A549 (cell line): ENCODE results near the gene SLC6A20. TPM values are rescaled to one million over a fixed set of nuclear protein-coding genes. Genes with fewer than 3 reads are reported as not detected.

Source experiments
- ATAC-seq, 2 experiments: fragments of 200-7000 bp in 1 of 2; fragments of >200 bp in 1 of 2; cut with Nextera tagmentation in 1 of 2; cut with Tn5 transposase in 1 of 2; 3 replicates each; pipeline versions ENCODE4 v1.8.0 to v1.9.1; 2018 to 2020; ENCODE audit warnings: mild to moderate bottlenecking in 1 of 2, moderate library complexity in 1 of 2
- CTCF ChIA-PET: fragments of 300-600 bp; sonication (Branson Sonifier 250); formaldehyde crosslinking; extraction: SDS; loops from one replicate; lab custom pipeline; 2021; ENCODE audit warnings: antibody characterized with exemption, inconsistent platforms; lab: Yijun Ruan, JAX
- POLR2A ChIA-PET: fragments of 350-600 bp; formaldehyde crosslinking; extraction: SDS; loops from one replicate; lab custom pipeline; 2021; ENCODE audit warnings: antibody characterized with exemption, inconsistent platforms; lab: Yijun Ruan, JAX
- DNase-seq, 2 experiments: peaks; one replicate each; pipeline versions ENCODE4 v3.0.0 to v3.0.0-alpha.2; 2011 to 2016; ENCODE audit warnings: low read depth in 1 of 2, low spot score in 1 of 2
- FAIRE-seq: peaks from 2 replicates; lab custom pipeline; 2011; peaks lifted over from hg19 to GRCh38; lab: Jason Lieb, UNC
- H3K27ac ChIP-seq, 2 experiments: fragments of >200 bp; sonication (Bioruptor Twin); formaldehyde crosslinking; 3 replicates each; pipeline ENCODE4 v1.5.1; 2016 to 2017
- H3K4me1 ChIP-seq: fragments of >200 bp; sonication (Bioruptor Twin); formaldehyde crosslinking; 3 replicates; pipeline ENCODE4 v1.6.1; 2016
- H3K4me2 ChIP-seq: fragments of >200 bp; sonication (Bioruptor Twin); formaldehyde crosslinking; 3 replicates; pipeline ENCODE4 v1.6.1; 2016
- H3K4me3 ChIP-seq: fragments of >200 bp; sonication (Bioruptor Twin); formaldehyde crosslinking; 3 replicates; pipeline ENCODE4 v1.5.1; 2016
- H3K9me3 ChIP-seq: fragments of >200 bp; sonication (Bioruptor Twin); formaldehyde crosslinking; 3 replicates; pipeline ENCODE4 v1.6.1; 2016
- ATOH8 ChIP-seq: fragments of 250-450 bp; sonication (Bioruptor Pico); IDR thresholded peaks from 2 replicates; pipeline ENCODE4 v1.5.0; 2020; ENCODE audit warnings: low read depth, mild to moderate bottlenecking, moderate library complexity
- CBX2 ChIP-seq: fragments of 200-600 bp; sonication (generic); IDR thresholded peaks from 2 replicates; pipeline ENCODE4 v1.6.1; 2016; ENCODE audit warnings: low read depth, mild to moderate bottlenecking, borderline replicate concordance
- CHD2 ChIP-seq: fragments of 150-350 bp; IDR thresholded peaks from 2 replicates; pipeline ENCODE4 v1.6.1; 2014; ENCODE audit warnings: low read length; ENCODE audit not compliant: partially characterized antibody
- CTCF ChIP-seq: fragments of >200 bp; sonication (Bioruptor Twin); formaldehyde crosslinking; IDR thresholded peaks from 3 replicates; pipeline ENCODE4 v1.5.1; 2016
- EHMT2 ChIP-seq: fragments of 200-600 bp; sonication (generic); IDR thresholded peaks from 2 replicates; pipeline ENCODE4 v1.6.1; 2016; ENCODE audit warnings: antibody characterized with exemption, low read depth, mild to moderate bottlenecking, moderate library complexity
- ESRRA ChIP-seq: fragments of 150-350 bp; IDR thresholded peaks from 2 replicates; pipeline ENCODE4 v1.6.1; 2014; ENCODE audit warnings: mild to moderate bottlenecking, low read length, borderline replicate concordance
- FOSL2 ChIP-seq, 2 experiments: fragments of 450-650 bp in 1 of 2; fragments of >200 bp in 1 of 2; sonication (Bioruptor Twin) in 1 of 2; formaldehyde crosslinking; IDR thresholded peaks; 2 replicates each; pipeline versions ENCODE4 v1.5.0 to v1.6.1; 2016 to 2020; ENCODE audit warnings: mild to moderate bottlenecking in 1 of 2, moderate library complexity in 1 of 2
- GATA3 ChIP-seq: IDR thresholded peaks from 2 replicates; pipeline ENCODE4 v1.6.1; 2012; ENCODE audit warnings: borderline replicate concordance
- HDAC2 ChIP-seq: fragments of 200-600 bp; sonication (generic); IDR thresholded peaks from 2 replicates; pipeline ENCODE4 v1.6.1; 2016
- MAFK ChIP-seq: fragments of 450-650 bp; IDR thresholded peaks from 2 replicates; pipeline ENCODE4 v1.6.1; 2014; ENCODE audit not compliant: partially characterized antibody
- MAX ChIP-seq: IDR thresholded peaks from 2 replicates; pipeline ENCODE4 v1.6.1; 2012
- MYC ChIP-seq: IDR thresholded peaks from 2 replicates; pipeline ENCODE4 v1.6.1; 2012; ENCODE audit warnings: mild to moderate bottlenecking, inconsistent platforms, low read length, improper control_type of control experiment, borderline replicate concordance
- RAD21 ChIP-seq, 2 experiments: fragments of >200 bp in 1 of 2; sonication (Bioruptor Twin) in 1 of 2; formaldehyde crosslinking in 1 of 2; IDR thresholded peaks in 1 of 2; conservative IDR thresholded peaks in 1 of 2; 2 replicates in 1 of 2; 3 replicates in 1 of 2; pipeline ENCODE4 v1.6.1; 2012 to 2018; ENCODE audit warnings: inconsistent platforms in 1 of 2
- RARB ChIP-seq: fragments of 250-450 bp; sonication (Bioruptor Pico); IDR thresholded peaks from 2 replicates; pipeline ENCODE4 v1.8.0; 2021; ENCODE audit warnings: mild to moderate bottlenecking, moderate library complexity
- RFX5 ChIP-seq: fragments of 450-650 bp; IDR thresholded peaks from 2 replicates; pipeline ENCODE4 v1.7.1; 2014; ENCODE audit warnings: antibody characterized with exemption, mild to moderate bottlenecking, moderate library complexity
- SMC3 ChIP-seq: fragments of >200 bp; sonication (Bioruptor Twin); formaldehyde crosslinking; IDR thresholded peaks from 3 replicates; pipeline ENCODE4 v1.6.1; 2018; ENCODE audit warnings: inconsistent platforms
- TFCP2L1 ChIP-seq: fragments of 250-450 bp; sonication (Bioruptor Pico); IDR thresholded peaks from 2 replicates; pipeline ENCODE4 v1.5.0; 2021; ENCODE audit warnings: mild to moderate bottlenecking
- ZNF302 ChIP-seq: fragments of 250-450 bp; sonication (Bioruptor Pico); IDR thresholded peaks from 2 replicates; pipeline ENCODE4 v1.9.0; 2021; ENCODE audit warnings: inconsistent platforms, mild to moderate bottlenecking, moderate library complexity
- ZSCAN20 ChIP-seq: fragments of 250-450 bp; sonication (Bioruptor Pico); IDR thresholded peaks from 2 replicates; pipeline ENCODE4 v1.8.0; 2022; ENCODE audit warnings: mild to moderate bottlenecking, moderate library complexity
- WGBS: methylation state at CpG from one replicate; pipeline ENCODE4 v1.1.6; 2017; ENCODE audit errors: missing lambda C conversion rate; 5-methylcytosine and 5-hydroxymethylcytosine counted together
- polyA plus RNA-seq, 4 experiments: library from polyadenylated mRNA; depleted of rRNA in 3 of 4; stranded (reverse); fragments of >200 nt; fragmentation: RNase III in 1 of 4; extraction: RNeasy Plus Mini Kit Qiagen cat#74134 plus additional on column Dnase treatment in 1 of 4; gene quantifications; 2 replicates in 3 of 4; 3 replicates in 1 of 4; pipeline ENCODE4 v1.2.3, GENCODE V29; 2011 to 2017

Gene SLC6A20
- polyA plus RNA-seq, 2 of the 4 experiments (the other 2 are of a cell fraction): not detected

DNA sequence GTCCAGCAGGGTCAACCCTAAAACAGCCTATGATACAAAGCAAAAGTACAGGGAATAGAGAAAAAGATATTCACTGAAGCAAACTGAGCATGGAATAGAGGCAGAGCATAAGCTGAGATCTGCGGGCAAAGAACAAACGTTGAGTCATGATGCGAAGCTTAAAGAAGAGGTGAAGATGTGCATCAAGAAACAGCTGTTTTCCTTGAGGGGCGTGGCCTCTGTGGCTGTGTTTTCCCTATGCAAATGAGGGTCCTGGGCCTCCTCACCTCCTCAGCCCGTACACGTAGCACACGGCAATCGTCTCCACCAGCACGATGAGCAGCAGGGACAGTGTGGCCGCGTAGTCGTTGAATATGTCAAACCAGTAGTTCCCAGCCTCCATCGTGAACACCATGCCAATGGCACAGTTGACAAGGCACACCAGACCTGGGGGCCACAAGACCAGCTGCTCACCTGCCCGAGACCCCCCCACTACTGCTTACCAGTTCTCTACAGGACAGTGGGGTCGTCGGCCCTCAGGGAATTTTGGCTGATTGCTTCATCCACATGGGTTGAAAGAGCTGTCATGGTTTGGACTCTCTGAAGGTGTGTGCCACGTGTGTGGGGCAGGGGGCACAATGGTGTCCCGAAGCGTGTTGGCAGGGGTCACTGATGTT is 33.6 kb downstream of the SLC6A20 start (continued):
- TF ChIP-seq ATOH8 (CRISPR knock-in tag) (no peak), EHMT2 (no peak), MYC (no peak), ZSCAN20 (CRISPR knock-in tag) (no peak)

- 77% methylated on average over 10 of the region's 10 CpGs for WGBS
- ATAC-seq: no peak
- no peak for DNase-seq
- Histone ChIP-seq H3K27ac (no peak overlapping the region), H3K4me3 (no peak overlapping the region), H3K4me2 (no peak overlapping the region), H3K9me3 (peaks cover 3% of the 10 kb centered on the region; the same call in 1 of the 3 replicates), H3K4me1 (no peaks in the 10 kb centered on the region)
- CTCF ChIA-PET: interaction anchor here (1.0 to 5.8 kb wide), 18 partner anchors 11 to 317 kb away, joined by 3 to 50 read pairs (median 4); partner anchors contain the start of gene CXCR6
- POLR2A ChIA-PET: no interaction called here
- FAIRE-seq: no peak
- TF ChIP-seq CHD2: no peak
- TF ChIP-seq RARB (CRISPR knock-in tag): no peak
- no peak for TF ChIP-seq HDAC2
- no peak for TF ChIP-seq FOSL2 (IDR thresholded peaks at IDR 0.05)
- no peak for TF ChIP-seq FOSL2 (CRISPR knock-in tag; IDR thresholded peaks at IDR 0.05)
- TF ChIP-seq ZNF302: no peak
- no peak for TF ChIP-seq MAFK
- TF ChIP-seq CBX2: no peak
- no peak for TF ChIP-seq GATA3
- TF ChIP-seq MAX: no peak
- TF ChIP-seq EHMT2: no peak
- TF ChIP-seq ESRRA: no peak
These were observed 34.5 kb downstream of the SLC6A20 start for GRCh38 chr3:45761831-45762230.

- no peak overlapping the region for H3K27ac ChIP-seq
- WGBS: 27% methylated on average over 10 of the region's 14 CpGs
- peak; percentile 64 to 71 for DNase-seq
- FAIRE-seq: no peak
- TF ChIP-seq TFCP2L1 (CRISPR knock-in tag) (no peak), RFX5 (no peak), SMC3 (peak; percentile 81), CTCF (peak; percentile 63), RAD21 (conservative IDR thresholded peaks at IDR 0.05 in 1 of 2, IDR thresholded peaks at IDR 0.05 in 1 of 2) (peak; percentile 73 to 79)
- CTCF ChIA-PET: interaction anchor here (0.6 to 5.8 kb wide), 31 partner anchors 11 to 616 kb away, joined by 3 to 50 read pairs (median 4); partner anchors contain the start of gene CXCR6
- peak; percentile 95 to 97 for ATAC-seq
- no peak overlapping the region for H3K4me3 ChIP-seq
- H3K9me3 ChIP-seq: no peaks in the 10 kb centered on the region
- H3K4me2 ChIP-seq: peak overlapping the region; percentile 43; the same call in 1 of the 3 replicates
- no peaks in the 10 kb centered on the region for H3K4me1 ChIP-seq
- POLR2A ChIA-PET: interaction anchor here (0.7 kb wide), 1 partner anchor 44 kb away, joined by 6 read pairs; no protein-coding TSS in a partner anchor
These were observed 35.2 kb downstream of the SLC6A20 start for GRCh38 chr3:45760878-45761711.
